Activated T-helper 17 cell treated with anti-CD3 and anti-CD28 coated beads, Interleukin-2, amount 50 U/mL, for 72 hours (primary cell): Measurements from ENCODE around the gene TCAP. TPM values are rescaled to one million over a fixed set of nuclear protein-coding genes. Genes with fewer than 3 reads are reported as not detected.

Experiments used
- ATAC-seq: fragments of 150-1000 bp; cut with Tn5 transposase; replicated peaks from 2 replicates; pipeline ENCODE4 v1.10.0; 2021; ENCODE audit warnings: mild to moderate bottlenecking, moderate library complexity
- H3K27ac Mint-ChIP-seq: one replicate; pipeline ENCODE4 v1.8.0; 2022; ENCODE audit warnings: mixed read lengths
- H3K27me3 Mint-ChIP-seq: one replicate; pipeline ENCODE4 v1.8.0; 2022; ENCODE audit warnings: mixed read lengths
- H3K36me3 Mint-ChIP-seq: one replicate; pipeline ENCODE4 v1.8.0; 2022; ENCODE audit warnings: low read depth, mild to moderate bottlenecking, mixed read lengths
- H3K4me1 Mint-ChIP-seq: one replicate; pipeline ENCODE4 v1.8.0; 2022; ENCODE audit warnings: mixed read lengths
- H3K4me3 Mint-ChIP-seq: one replicate; pipeline ENCODE4 v1.8.0; 2022; ENCODE audit warnings: mild to moderate bottlenecking, mixed read lengths
- H3K9me3 Mint-ChIP-seq: one replicate; pipeline ENCODE4 v1.8.0; 2022; ENCODE audit warnings: mixed read lengths
- total RNA-seq, 2 donors: library from RNA; stranded (reverse); gene quantifications; one replicate each; pipeline ENCODE4 v1.2.3, GENCODE V29; 2022

The TCAP gene
- total RNA-seq, 2 donors from 2014 or later, result 2.0 to 2.5 TPM

DNA sequence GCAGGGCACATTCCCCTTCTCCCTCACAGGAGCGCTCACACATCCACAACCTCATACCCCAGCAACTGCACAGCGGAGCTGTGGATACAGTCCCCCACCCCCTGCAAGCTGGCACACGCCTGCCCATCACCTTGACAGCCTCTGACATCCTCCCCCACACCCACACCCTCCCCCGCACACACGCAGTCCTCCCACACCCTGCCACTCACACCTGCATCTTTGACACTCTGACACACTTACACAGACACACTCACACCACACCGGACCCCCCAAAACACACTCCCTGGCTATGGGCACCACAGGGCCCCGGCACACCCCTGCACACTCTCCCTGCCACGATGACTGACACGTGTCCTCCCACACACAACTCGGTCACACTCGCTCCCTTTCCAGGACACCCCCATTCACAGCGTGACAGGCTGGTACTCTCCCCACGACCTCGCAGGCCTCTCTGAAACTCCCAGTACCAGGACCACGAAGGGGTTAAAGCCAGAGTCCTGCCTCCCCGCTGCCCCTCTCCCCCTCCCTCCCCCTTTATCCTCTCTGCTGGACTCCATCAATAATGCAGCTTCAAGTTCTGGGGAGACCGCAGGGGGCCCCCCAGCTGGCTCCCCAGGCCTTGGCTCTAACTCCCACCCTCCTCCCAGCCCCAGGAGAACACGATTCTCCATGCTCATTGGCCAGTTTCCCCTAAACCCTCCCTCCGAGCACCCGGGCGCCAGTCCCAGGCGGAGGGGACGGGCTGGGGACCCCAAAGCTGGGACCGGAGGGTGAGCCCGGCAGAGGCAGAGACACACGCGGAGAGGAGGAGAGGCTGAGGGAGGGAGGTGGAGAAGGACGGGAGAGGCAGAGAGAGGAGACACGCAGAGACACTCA lies 38.7 kb upstream of the TCAP start, which contains the start of gene PPP1R1B:
Gene PPP1R1B (plus strand): TSS at position 782 of the 876 bp plus-strand sequence. CDS start 441 bp downstream, outside the sequence.
- H3K4me3 Mint-ChIP-seq, result peak within 1 kb of the TSS; percentile 18
- ATAC-seq, result no peak
- H3K27ac Mint-ChIP-seq, result peak within 1 kb of the TSS; percentile 17
- H3K9me3 Mint-ChIP-seq, result no peaks in the 10 kb centered on the region
- H3K36me3 Mint-ChIP-seq, result no peaks in the 10 kb centered on the region
- H3K27me3 Mint-ChIP-seq, result peaks cover 23% of the 10 kb centered on the region
- H3K4me1 Mint-ChIP-seq, result peaks cover 15% of the 10 kb centered on the region

DNA sequence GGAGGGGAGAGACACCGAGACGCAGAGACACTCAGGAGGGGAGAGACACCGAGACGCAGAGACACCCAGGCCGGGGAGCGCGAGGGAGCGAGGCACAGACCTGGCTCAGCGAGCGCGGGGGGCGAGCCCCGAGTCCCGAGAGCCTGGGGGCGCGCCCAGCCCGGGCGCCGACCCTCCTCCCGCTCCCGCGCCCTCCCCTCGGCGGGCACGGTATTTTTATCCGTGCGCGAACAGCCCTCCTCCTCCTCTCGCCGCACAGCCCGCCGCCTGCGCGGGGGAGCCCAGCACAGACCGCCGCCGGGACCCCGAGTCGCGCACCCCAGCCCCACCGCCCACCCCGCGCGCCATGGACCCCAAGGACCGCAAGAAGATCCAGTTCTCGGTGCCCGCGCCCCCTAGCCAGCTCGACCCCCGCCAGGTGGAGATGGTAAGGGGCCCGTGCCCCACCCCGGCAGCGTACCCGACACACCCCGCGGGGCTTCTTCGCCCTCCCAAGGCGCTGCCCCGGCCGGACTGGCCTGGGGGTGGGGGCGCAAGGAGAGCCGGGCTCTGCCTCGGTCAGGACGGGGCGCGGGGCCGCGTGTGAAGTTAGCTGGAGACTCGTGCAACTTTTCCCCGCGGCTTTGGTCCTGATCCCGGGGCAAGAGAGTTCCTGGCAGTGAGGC lies 38.0 kb upstream of the TCAP start:
- Mint-ChIP-seq H3K4me3 (peak overlapping the region; percentile 18), H3K9me3 (no peaks in the 10 kb centered on the region), H3K4me1 (peaks cover 10% of the 10 kb centered on the region), H3K27ac (no peak overlapping the region), H3K27me3 (peaks cover 27% of the 10 kb centered on the region), H3K36me3 (no peaks in the 10 kb centered on the region)
- no peak for ATAC-seq

- Mint-ChIP-seq H3K36me3 (no peaks in the 10 kb centered on the region), H3K4me3 (no peak overlapping the region), H3K9me3 (no peaks in the 10 kb centered on the region), H3K4me1 (peaks cover 5% of the 10 kb centered on the region), H3K27ac (no peak overlapping the region), H3K27me3 (peaks cover 27% of the 10 kb centered on the region)
- no peak for ATAC-seq
These were observed 37.2 kb upstream of the TCAP start for GRCh38 chr17:39627712-39628516.

GRCh38 chr17:39628655-39629493 lies 36.3 kb upstream of the TCAP start:
- H3K27me3 Mint-ChIP-seq, result peaks cover 27% of the 10 kb centered on the region
- H3K4me1 Mint-ChIP-seq, result peaks cover 5% of the 10 kb centered on the region
- ATAC-seq, result no peak
- H3K27ac Mint-ChIP-seq, result no peak overlapping the region
- H3K9me3 Mint-ChIP-seq, result no peaks in the 10 kb centered on the region
- no peak overlapping the region for H3K4me3 Mint-ChIP-seq
- no peaks in the 10 kb centered on the region for H3K36me3 Mint-ChIP-seq

DNA sequence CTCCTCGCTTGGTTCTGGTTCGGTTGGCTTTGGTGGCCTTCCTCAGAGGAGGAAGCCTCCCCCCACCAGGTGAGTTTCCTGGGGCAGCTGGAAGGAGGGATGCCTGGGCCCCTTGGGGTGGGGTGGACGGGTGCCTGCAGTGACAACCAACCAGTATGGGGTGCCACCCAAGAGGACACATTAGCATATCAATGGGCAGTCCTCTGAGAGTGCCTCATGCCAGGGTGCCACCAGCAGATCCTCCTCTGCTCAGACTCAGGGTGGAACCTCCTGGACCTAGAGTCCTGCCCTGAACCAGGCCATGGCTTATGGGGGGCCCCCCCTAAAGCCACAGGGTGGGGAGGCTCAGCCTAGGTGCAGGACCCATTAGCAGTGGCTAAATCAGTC lies 35.7 kb upstream of the TCAP start:
- Mint-ChIP-seq H3K27me3 (peaks cover 27% of the 10 kb centered on the region), H3K4me1 (peaks cover 5% of the 10 kb centered on the region), H3K4me3 (no peak overlapping the region), H3K36me3 (no peaks in the 10 kb centered on the region), H3K27ac (no peak overlapping the region), H3K9me3 (no peaks in the 10 kb centered on the region)
- no peak for ATAC-seq

DNA sequence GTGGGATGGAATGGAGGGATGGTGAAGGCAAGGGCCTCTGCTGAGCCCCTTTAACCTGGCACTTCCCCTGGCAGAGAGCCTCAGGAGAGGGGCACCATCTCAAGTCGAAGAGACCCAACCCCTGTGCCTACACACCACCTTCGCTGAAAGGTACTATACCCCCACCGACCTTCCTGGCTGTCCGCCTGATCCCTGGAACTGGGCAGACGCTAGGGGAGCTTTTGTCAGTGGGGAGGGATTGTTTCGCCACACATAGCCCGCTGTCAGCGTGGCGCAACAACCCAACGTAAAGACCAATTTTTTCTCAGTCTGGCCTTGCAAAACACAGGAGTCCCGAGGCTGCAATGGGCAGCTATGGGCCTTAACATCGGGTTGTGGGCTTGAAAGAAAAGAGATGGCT lies 35.3 kb upstream of the TCAP start:
- Mint-ChIP-seq H3K27ac (no peak overlapping the region), H3K27me3 (peaks cover 27% of the 10 kb centered on the region), H3K4me1 (peaks cover 5% of the 10 kb centered on the region), H3K9me3 (no peaks in the 10 kb centered on the region), H3K36me3 (no peaks in the 10 kb centered on the region), H3K4me3 (no peak overlapping the region)
- ATAC-seq, result no peak

GRCh38 chr17:39631403-39631802 lies 33.7 kb upstream of the TCAP start:
- H3K36me3 Mint-ChIP-seq, result no peaks in the 10 kb centered on the region
- no peaks in the 10 kb centered on the region for H3K9me3 Mint-ChIP-seq
- ATAC-seq, result no peak
- H3K4me3 Mint-ChIP-seq, result no peak overlapping the region
- H3K27ac Mint-ChIP-seq, result peak overlapping the region; percentile 35
- peaks cover under 1% of the 10 kb centered on the region for H3K4me1 Mint-ChIP-seq
- H3K27me3 Mint-ChIP-seq, result peaks cover 20% of the 10 kb centered on the region

DNA sequence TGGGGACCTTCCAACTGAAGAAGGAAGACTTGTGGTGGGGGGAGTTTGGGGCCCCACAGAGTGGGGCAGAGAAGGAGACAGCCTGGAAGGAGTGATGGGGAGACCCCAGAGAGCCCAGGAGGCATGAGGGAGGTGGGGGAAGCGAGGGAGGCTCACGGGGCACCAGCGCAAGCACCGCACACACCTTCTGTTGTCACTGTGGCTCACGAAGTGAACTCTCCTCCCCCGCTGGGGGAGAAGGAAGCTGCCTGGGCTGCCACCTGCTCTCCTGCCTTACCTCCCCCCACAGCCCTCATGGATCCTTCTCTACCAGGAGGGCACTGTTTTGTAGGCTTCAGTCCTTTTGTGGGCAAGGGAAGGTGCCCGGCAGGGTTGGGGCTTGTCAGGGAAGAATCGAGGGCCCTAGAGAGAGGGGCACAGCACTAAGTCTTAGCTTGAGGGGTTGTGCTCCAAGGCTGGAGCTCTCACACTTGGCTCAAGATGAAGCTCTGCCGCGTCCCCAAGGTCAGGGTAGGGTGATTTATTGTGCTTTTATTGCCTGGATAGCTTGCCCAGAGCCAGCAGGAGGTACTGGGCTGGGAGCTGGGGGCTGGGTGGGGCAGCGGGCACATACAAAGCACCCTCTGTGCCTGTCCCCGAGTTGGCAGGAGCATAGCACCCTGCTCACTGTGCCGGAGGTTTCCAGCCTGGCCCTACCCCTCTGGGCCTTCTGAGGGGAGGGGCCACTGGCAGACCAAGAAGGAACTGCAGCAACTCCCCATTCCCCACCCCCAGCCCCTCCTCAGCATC lies 32.8 kb upstream of the TCAP start:
- Mint-ChIP-seq H3K27me3 (peaks cover 15% of the 10 kb centered on the region), H3K4me1 (no peaks in the 10 kb centered on the region), H3K27ac (no peak overlapping the region), H3K9me3 (no peaks in the 10 kb centered on the region), H3K36me3 (no peaks in the 10 kb centered on the region), H3K4me3 (no peak overlapping the region)
- ATAC-seq, result no peak

GRCh38 chr17:39633570-39634183 lies 31.5 kb upstream of the TCAP start:
- no peaks in the 10 kb centered on the region for H3K36me3 Mint-ChIP-seq
- H3K9me3 Mint-ChIP-seq, result no peaks in the 10 kb centered on the region
- H3K27ac Mint-ChIP-seq, result no peak overlapping the region
- ATAC-seq, result no peak
- peaks cover 9% of the 10 kb centered on the region for H3K27me3 Mint-ChIP-seq
- H3K4me3 Mint-ChIP-seq, result no peak overlapping the region
- H3K4me1 Mint-ChIP-seq, result peaks cover 13% of the 10 kb centered on the region

DNA sequence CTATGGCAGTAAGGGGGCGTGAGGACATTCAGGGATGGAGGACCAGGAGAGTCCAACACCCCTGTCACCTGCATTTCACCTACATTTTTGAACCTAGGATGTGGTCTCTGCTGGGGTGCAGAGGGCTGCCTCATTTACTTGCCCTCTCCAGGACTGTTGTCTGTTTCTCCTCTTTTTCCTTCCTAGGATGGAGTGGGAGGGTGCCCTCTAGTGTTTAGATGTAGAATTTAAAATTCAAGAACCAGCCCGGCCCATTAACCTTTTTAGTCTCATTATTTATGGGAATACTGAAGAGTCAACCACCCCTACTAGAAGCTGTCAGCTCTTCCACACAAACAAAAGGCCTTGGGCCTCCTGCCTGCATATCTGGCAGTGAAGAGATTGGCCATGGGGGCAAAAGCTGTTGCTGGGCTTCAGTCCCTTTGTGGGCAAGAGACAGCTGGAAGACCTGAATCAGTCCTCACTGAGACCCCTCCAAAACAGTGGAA lies 30.7 kb upstream of the TCAP start:
- Mint-ChIP-seq H3K27ac (no peak overlapping the region), H3K27me3 (peaks cover 8% of the 10 kb centered on the region), H3K4me3 (no peak overlapping the region), H3K36me3 (no peaks in the 10 kb centered on the region), H3K4me1 (peaks cover 18% of the 10 kb centered on the region), H3K9me3 (no peaks in the 10 kb centered on the region)
- ATAC-seq, result no peak

- Mint-ChIP-seq H3K4me1 (peaks cover 19% of the 10 kb centered on the region), H3K4me3 (peak overlapping the region; percentile 94), H3K36me3 (no peaks in the 10 kb centered on the region), H3K27me3 (peaks cover 8% of the 10 kb centered on the region), H3K9me3 (no peaks in the 10 kb centered on the region), H3K27ac (peak overlapping the region; percentile 91)
- ATAC-seq, result no peak
These were observed 29.5 kb upstream of the TCAP start for GRCh38 chr17:39635614-39636176.

GRCh38 chr17:39636587-39636926 lies 28.6 kb upstream of the TCAP start:
- H3K4me3 Mint-ChIP-seq, result peak overlapping the region; percentile 94
- peak; percentile 9 for ATAC-seq
- H3K27me3 Mint-ChIP-seq, result peaks cover 4% of the 10 kb centered on the region
- H3K4me1 Mint-ChIP-seq, result peaks cover 19% of the 10 kb centered on the region
- no peaks in the 10 kb centered on the region for H3K9me3 Mint-ChIP-seq
- peak overlapping the region; percentile 91 for H3K27ac Mint-ChIP-seq
- no peaks in the 10 kb centered on the region for H3K36me3 Mint-ChIP-seq
